WTC11 (cell line): ENCODE results near the gene APELA.

Experiments
- CREM ChIP-seq: sonication (generic); formaldehyde crosslinking; IDR thresholded peaks from 2 replicates; pipeline ENCODE4 v1.8.1; 2022; ENCODE audit warnings: mild to moderate bottlenecking, missing genetic modification reagents, moderate library complexity
- CTCF ChIP-seq: fragments of 200-600 bp; IDR thresholded peaks from 2 replicates; pipeline ENCODE4 v1.8.0; 2022; ENCODE audit warnings: antibody characterized with exemption
- E2F4 ChIP-seq: sonication (generic); formaldehyde crosslinking; IDR thresholded peaks from 2 replicates; pipeline ENCODE4 v1.8.1; 2022; ENCODE audit warnings: low read depth, mild to moderate bottlenecking, moderate library complexity, missing genetic modification reagents, borderline replicate concordance
- JUN ChIP-seq: sonication (generic); formaldehyde crosslinking; IDR thresholded peaks from 2 replicates; pipeline ENCODE4 v1.8.0; 2023; ENCODE audit warnings: mild to moderate bottlenecking, missing genetic modification reagents
- SP1 ChIP-seq: sonication (generic); formaldehyde crosslinking; conservative IDR thresholded peaks from 2 replicates; pipeline ENCODE4 v1.8.1; 2022; ENCODE audit warnings: missing genetic modification reagents
- TEAD4 ChIP-seq: sonication (generic); formaldehyde crosslinking; IDR thresholded peaks from 2 replicates; pipeline ENCODE4 v1.8.0; 2022; ENCODE audit warnings: mild to moderate bottlenecking, missing genetic modification reagents
- ZNF317 ChIP-seq: sonication (generic); formaldehyde crosslinking; IDR thresholded peaks from 2 replicates; pipeline ENCODE4 v1.8.1; 2023; ENCODE audit warnings: low read depth, mild to moderate bottlenecking, moderate library complexity, missing genetic modification reagents, borderline replicate concordance
- TF ChIP-seq, protein P1 (sequence below): fragments of 250-450 bp; sonication (Bioruptor Pico); IDR thresholded peaks from 2 replicates; pipeline ENCODE4 v1.9.0; 2021; ENCODE audit warnings: mild to moderate bottlenecking, borderline replicate concordance

GRCh38 chr4:164926301-164926700 is 49.3 kb downstream of the APELA start:
- TF ChIP-seq SP1 (CRISPR knock-in tag) (no peak), CTCF (no peak), E2F4 (CRISPR knock-in tag) (no peak), TEAD4 (CRISPR knock-in tag) (no peak), ZNF317 (CRISPR knock-in tag) (no peak), JUN (CRISPR knock-in tag) (no peak), CREM (CRISPR knock-in tag) (no peak)
- TF ChIP-seq, protein P1, sequence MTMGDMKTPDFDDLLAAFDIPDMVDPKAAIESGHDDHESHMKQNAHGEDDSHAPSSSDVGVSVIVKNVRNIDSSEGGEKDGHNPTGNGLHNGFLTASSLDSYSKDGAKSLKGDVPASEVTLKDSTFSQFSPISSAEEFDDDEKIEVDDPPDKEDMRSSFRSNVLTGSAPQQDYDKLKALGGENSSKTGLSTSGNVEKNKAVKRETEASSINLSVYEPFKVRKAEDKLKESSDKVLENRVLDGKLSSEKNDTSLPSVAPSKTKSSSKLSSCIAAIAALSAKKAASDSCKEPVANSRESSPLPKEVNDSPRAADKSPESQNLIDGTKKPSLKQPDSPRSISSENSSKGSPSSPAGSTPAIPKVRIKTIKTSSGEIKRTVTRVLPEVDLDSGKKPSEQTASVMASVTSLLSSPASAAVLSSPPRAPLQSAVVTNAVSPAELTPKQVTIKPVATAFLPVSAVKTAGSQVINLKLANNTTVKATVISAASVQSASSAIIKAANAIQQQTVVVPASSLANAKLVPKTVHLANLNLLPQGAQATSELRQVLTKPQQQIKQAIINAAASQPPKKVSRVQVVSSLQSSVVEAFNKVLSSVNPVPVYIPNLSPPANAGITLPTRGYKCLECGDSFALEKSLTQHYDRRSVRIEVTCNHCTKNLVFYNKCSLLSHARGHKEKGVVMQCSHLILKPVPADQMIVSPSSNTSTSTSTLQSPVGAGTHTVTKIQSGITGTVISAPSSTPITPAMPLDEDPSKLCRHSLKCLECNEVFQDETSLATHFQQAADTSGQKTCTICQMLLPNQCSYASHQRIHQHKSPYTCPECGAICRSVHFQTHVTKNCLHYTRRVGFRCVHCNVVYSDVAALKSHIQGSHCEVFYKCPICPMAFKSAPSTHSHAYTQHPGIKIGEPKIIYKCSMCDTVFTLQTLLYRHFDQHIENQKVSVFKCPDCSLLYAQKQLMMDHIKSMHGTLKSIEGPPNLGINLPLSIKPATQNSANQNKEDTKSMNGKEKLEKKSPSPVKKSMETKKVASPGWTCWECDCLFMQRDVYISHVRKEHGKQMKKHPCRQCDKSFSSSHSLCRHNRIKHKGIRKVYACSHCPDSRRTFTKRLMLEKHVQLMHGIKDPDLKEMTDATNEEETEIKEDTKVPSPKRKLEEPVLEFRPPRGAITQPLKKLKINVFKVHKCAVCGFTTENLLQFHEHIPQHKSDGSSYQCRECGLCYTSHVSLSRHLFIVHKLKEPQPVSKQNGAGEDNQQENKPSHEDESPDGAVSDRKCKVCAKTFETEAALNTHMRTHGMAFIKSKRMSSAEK (CRISPR knock-in tag): no peak
